HepG2 (cell line): ENCODE measurements around the gene PDLIM4. TPM values are rescaled to one million over a fixed set of nuclear protein-coding genes. Genes with fewer than 3 reads are reported as not detected.

ENCODE experiments used
- ATAC-seq: fragments of 200-7000 bp; cut with Tn5 transposase; 3 replicates; pipeline ENCODE4 v1.9.1; 2020; ENCODE audit warnings: mild to moderate bottlenecking, moderate library complexity
- BruUV-seq: library from RNA; stranded (reverse); fragments of 400-500 nt; replicated peaks from 2 replicates; lab custom pipeline; 2021; lab: Mats Ljungman, UMichigan
- CTCF ChIA-PET: fragments of 300-600 bp; formaldehyde crosslinking; extraction: SDS; loops from one replicate; lab custom pipeline; 2021; ENCODE audit warnings: low total read pairs, inconsistent platforms, low intra/inter-chr PET ratio; lab: Yijun Ruan, JAX
- POLR2A ChIA-PET: fragments of 350-600 bp; sonication (Branson Sonifier 250); formaldehyde crosslinking; loops from one replicate; lab custom pipeline; 2020; ENCODE audit warnings: antibody characterized with exemption, inconsistent platforms; lab: Yijun Ruan, JAX
- DNase-seq: peaks from one replicate; pipeline ENCODE4 v3.0.0-alpha.2; 2015; ENCODE audit warnings: low spot score
- FAIRE-seq: peaks from 3 replicates; lab custom pipeline; 2011; peaks lifted over from hg19 to GRCh38; lab: Jason Lieb, UNC
- H2AFZ ChIP-seq: one replicate; pipeline ENCODE4 v1.6.1; 2011; ENCODE audit warnings: low read length, inconsistent platforms
- H3K27ac ChIP-seq: fragments of 300-600 bp; 3 replicates; pipeline ENCODE4 v1.8.0; 2011; ENCODE audit warnings: mixed run types, mild to moderate bottlenecking, mixed read lengths, low read length, inconsistent platforms; ENCODE audit not compliant: insufficient read depth; ENCODE audit errors: extremely low read length
- H3K27me3 ChIP-seq, 2 experiments: fragments of 200-600 bp in 1 of 2; 2 replicates in 1 of 2; 3 replicates in 1 of 2; pipeline versions ENCODE4 v1.6.0 to v1.8.0; 2011; ENCODE audit warnings: low read length in 2 of 2, mild to moderate bottlenecking in 2 of 2, moderate library complexity in 2 of 2, inconsistent platforms in 1 of 2; ENCODE audit not compliant: insufficient read depth in 2 of 2, control insufficient read depth in 1 of 2
- H3K36me3 ChIP-seq, 2 experiments: fragments of 200-600 bp in 1 of 2; replicated peaks in 1 of 2; 2 replicates in 1 of 2; 3 replicates in 1 of 2; pipeline versions ENCODE4 v1.5.1 to v1.8.0; 2011; ENCODE audit warnings: low read length in 2 of 2, inconsistent platforms in 1 of 2; ENCODE audit not compliant: insufficient read depth in 2 of 2, control insufficient read depth in 1 of 2
- H3K4me1 ChIP-seq: 2 replicates; pipeline ENCODE4 v1.5.1; 2012; ENCODE audit warnings: low read length, inconsistent platforms; ENCODE audit not compliant: insufficient read depth
- H3K4me2 ChIP-seq: 2 replicates; pipeline ENCODE4 v1.6.0; 2011; ENCODE audit warnings: low read depth, low read length, inconsistent platforms
- H3K4me3 ChIP-seq, 3 experiments: fragments of 200-600 bp in 1 of 3; sonication (generic), shearing (Covaris generic) in 1 of 3; replicated peaks in 1 of 3; 2 replicates each; pipeline ENCODE4 v1.5.1; 2011 to 2016; ENCODE audit warnings: low read length in 3 of 3, inconsistent platforms in 2 of 3, low read depth in 2 of 3, mild to moderate bottlenecking in 2 of 3, control low read depth in 1 of 3, mixed read lengths in 1 of 3; ENCODE audit not compliant: insufficient read depth in 1 of 3
- H3K79me2 ChIP-seq: one replicate; pipeline ENCODE4 v1.6.1; 2011; ENCODE audit warnings: low read length, inconsistent platforms; ENCODE audit not compliant: insufficient read depth
- H3K9ac ChIP-seq: 2 replicates; pipeline ENCODE4 v1.6.0; 2011; ENCODE audit warnings: mild to moderate bottlenecking, low read depth, low read length, inconsistent platforms; ENCODE audit not compliant: insufficient read depth
- H3K9me3 ChIP-seq: 2 replicates; pipeline ENCODE4 v1.5.1; 2012; ENCODE audit warnings: mild to moderate bottlenecking, low read length
- H4K20me1 ChIP-seq: 2 replicates; pipeline ENCODE4 v1.6.0; 2011; ENCODE audit warnings: inconsistent platforms, mild to moderate bottlenecking, low read length, moderate library complexity; ENCODE audit not compliant: insufficient read depth
- ATM ChIP-seq: fragments of 450-650 bp; IDR thresholded peaks from 2 replicates; pipeline ENCODE4 v1.7.1; 2017; ENCODE audit warnings: mild to moderate bottlenecking, borderline replicate concordance
- SRSF1 ChIP-seq: fragments of 200-400 bp; formaldehyde crosslinking; optimal IDR thresholded peaks from 2 replicates; pipeline ENCODE3; 2017; ENCODE audit warnings: mild to moderate bottlenecking, low read depth, low read length, moderate library complexity
- THAP11 ChIP-seq: IDR thresholded peaks from 2 replicates; pipeline ENCODE4 v1.6.1; 2016; ENCODE audit warnings: missing biosample characterization, missing genetic modification reagents
- ZNF513 ChIP-seq: sonication (generic); formaldehyde crosslinking; conservative IDR thresholded peaks from 2 replicates; pipeline ENCODE4 v1.5.0; 2020; ENCODE audit warnings: missing genetic modification reagents
- ZNF672 ChIP-seq: sonication (generic); formaldehyde crosslinking; IDR thresholded peaks from 2 replicates; pipeline ENCODE4 v1.8.1; 2022; ENCODE audit warnings: missing genetic modification reagents
- ZNF782 ChIP-seq: sonication (generic); formaldehyde crosslinking; IDR thresholded peaks from 2 replicates; pipeline ENCODE4 v1.4.0; 2020; ENCODE audit warnings: missing genetic modification reagents, mild to moderate bottlenecking, borderline replicate concordance
- WGBS: methylation state at CpG from one replicate; pipeline ENCODE4 v1.1.6; 2017; ENCODE audit warnings: low lambda C conversion rate; 5-methylcytosine and 5-hydroxymethylcytosine counted together
- in situ Hi-C: cut with HindIII; loops from 2 replicates; pipeline ENCODE4 v1.10.0; 2017; ENCODE audit warnings: low pct_unique_long_range_greater_than_20kb; ENCODE audit not compliant: extremely low pct_ligation_motif_present
- intact Hi-C: fragments of 100-400 bp; cut with micrococcal nuclease; formaldehyde crosslinking; loops from one replicate; pipeline ENCODE4 v1.10.0; 2022; ENCODE audit not compliant: unreplicated experiment
- polyA plus RNA-seq, 8 experiments: library from polyadenylated mRNA; depleted of rRNA in 3 of 8; stranded (reverse) in 7 of 8; unstranded in 1 of 8; fragments of >200 nt; fragmentation: Illumina TruSeq in 4 of 8; extraction: Trizol in 4 of 8; gene quantifications; 2 replicates each; pipeline versions ENCODE4 v1.2.1 to v1.2.3, GENCODE V29; 2011 to 2016; ENCODE audit warnings: low read depth in 4 of 8, missing spikeins in 1 of 8, mixed read lengths in 1 of 8; ENCODE audit not compliant: insufficient read depth in 1 of 8
- total RNA-seq, 5 experiments: library from RNA; depleted of rRNA; stranded (reverse); fragments of >200 nt; fragmentation: Illumina TruSeq; extraction: Trizol; gene quantifications; 2 replicates each; pipeline ENCODE4 v1.2.3, GENCODE V29; 2016; ENCODE audit warnings: low read depth in 1 of 5
- TF ChIP-seq, protein P1 (sequence below): IDR thresholded peaks from 2 replicates; pipeline ENCODE4 v1.4.0; 2020; ENCODE audit warnings: mild to moderate bottlenecking, missing genetic modification reagents
- TF ChIP-seq, protein P2 (sequence below): sonication (generic); formaldehyde crosslinking; IDR thresholded peaks from 2 replicates; pipeline ENCODE4 v1.4.0; 2020; ENCODE audit warnings: mild to moderate bottlenecking, missing genetic modification reagents
- TF ChIP-seq, protein P3 (sequence below): sonication (generic); formaldehyde crosslinking; IDR thresholded peaks from 2 replicates; pipeline ENCODE4 v1.8.1; 2023; ENCODE audit warnings: mild to moderate bottlenecking, inconsistent platforms, moderate library complexity, missing genetic modification reagents, borderline replicate concordance

Gene PDLIM4
- total and polyA plus RNA-seq, 2 of the 13 experiments (the other 11 are each of a cell fraction or from before 2014, with no cell fraction given), result 1.1 to 2.3 TPM

DNA sequence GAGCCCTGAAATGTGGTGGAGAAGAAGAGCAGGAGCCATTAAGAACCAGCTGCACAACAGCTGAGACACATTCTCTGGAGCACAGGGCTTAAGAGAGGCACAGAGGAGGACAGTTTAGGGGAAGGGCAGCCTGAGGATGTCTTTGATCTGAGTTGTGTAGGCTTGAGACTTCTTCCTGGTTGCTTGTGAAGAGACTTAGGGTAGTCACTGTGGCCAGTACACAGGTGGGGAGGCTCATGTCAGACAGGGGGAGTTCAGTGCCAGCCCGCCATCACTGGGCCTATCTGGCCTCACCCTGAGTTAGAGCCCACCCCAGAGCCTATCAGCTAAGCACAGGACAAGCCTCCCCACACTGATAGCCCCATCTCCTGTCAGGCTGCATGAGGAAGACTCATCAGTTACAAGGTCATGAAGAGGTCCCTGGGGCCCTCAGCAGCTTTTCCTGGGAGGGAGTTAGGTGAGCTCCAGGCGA is 56.5 kb downstream of the PDLIM4 start:
- Histone ChIP-seq H3K27me3 (no peaks in the 10 kb centered on the region), H3K4me2 (no peak overlapping the region), H3K9me3 (no peaks in the 10 kb centered on the region), H3K9ac (no peak overlapping the region), H3K4me1 (peaks cover 18% of the 10 kb centered on the region), H2AFZ (no peak overlapping the region), H3K4me3 (no peak overlapping the region), H3K36me3 (no peaks in the 10 kb centered on the region), H3K79me2 (no peaks in the 10 kb centered on the region), H3K27ac (no peak overlapping the region), H4K20me1 (no peaks in the 10 kb centered on the region)
- intact Hi-C loops (no loop called here), in situ Hi-C loops (no loop called here)
- DNase-seq, result no peak
- CTCF ChIA-PET, result no interaction called here
- no peak for FAIRE-seq
- no TSS peak for BruUV-seq
- POLR2A ChIA-PET, result interaction anchor here (1.0 kb wide), 1 partner anchor 20 kb away, joined by 5 read pairs; the partner anchor contains the start of gene SLC22A4
- no peak for ATAC-seq
- WGBS, result 100% methylated on average over 1 of the region's 2 CpGs
- TF ChIP-seq ZNF782 (CRISPR knock-in tag) (no peak), ZNF513 (CRISPR knock-in tag) (no peak), THAP11 (no peak), ZNF672 (CRISPR knock-in tag) (no peak), SRSF1 (no peak), ATM (no peak)
- TF ChIP-seq, protein P1, sequence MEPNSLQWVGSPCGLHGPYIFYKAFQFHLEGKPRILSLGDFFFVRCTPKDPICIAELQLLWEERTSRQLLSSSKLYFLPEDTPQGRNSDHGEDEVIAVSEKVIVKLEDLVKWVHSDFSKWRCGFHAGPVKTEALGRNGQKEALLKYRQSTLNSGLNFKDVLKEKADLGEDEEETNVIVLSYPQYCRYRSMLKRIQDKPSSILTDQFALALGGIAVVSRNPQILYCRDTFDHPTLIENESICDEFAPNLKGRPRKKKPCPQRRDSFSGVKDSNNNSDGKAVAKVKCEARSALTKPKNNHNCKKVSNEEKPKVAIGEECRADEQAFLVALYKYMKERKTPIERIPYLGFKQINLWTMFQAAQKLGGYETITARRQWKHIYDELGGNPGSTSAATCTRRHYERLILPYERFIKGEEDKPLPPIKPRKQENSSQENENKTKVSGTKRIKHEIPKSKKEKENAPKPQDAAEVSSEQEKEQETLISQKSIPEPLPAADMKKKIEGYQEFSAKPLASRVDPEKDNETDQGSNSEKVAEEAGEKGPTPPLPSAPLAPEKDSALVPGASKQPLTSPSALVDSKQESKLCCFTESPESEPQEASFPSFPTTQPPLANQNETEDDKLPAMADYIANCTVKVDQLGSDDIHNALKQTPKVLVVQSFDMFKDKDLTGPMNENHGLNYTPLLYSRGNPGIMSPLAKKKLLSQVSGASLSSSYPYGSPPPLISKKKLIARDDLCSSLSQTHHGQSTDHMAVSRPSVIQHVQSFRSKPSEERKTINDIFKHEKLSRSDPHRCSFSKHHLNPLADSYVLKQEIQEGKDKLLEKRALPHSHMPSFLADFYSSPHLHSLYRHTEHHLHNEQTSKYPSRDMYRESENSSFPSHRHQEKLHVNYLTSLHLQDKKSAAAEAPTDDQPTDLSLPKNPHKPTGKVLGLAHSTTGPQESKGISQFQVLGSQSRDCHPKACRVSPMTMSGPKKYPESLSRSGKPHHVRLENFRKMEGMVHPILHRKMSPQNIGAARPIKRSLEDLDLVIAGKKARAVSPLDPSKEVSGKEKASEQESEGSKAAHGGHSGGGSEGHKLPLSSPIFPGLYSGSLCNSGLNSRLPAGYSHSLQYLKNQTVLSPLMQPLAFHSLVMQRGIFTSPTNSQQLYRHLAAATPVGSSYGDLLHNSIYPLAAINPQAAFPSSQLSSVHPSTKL (CRISPR knock-in tag), result no peak
- TF ChIP-seq, protein P2, sequence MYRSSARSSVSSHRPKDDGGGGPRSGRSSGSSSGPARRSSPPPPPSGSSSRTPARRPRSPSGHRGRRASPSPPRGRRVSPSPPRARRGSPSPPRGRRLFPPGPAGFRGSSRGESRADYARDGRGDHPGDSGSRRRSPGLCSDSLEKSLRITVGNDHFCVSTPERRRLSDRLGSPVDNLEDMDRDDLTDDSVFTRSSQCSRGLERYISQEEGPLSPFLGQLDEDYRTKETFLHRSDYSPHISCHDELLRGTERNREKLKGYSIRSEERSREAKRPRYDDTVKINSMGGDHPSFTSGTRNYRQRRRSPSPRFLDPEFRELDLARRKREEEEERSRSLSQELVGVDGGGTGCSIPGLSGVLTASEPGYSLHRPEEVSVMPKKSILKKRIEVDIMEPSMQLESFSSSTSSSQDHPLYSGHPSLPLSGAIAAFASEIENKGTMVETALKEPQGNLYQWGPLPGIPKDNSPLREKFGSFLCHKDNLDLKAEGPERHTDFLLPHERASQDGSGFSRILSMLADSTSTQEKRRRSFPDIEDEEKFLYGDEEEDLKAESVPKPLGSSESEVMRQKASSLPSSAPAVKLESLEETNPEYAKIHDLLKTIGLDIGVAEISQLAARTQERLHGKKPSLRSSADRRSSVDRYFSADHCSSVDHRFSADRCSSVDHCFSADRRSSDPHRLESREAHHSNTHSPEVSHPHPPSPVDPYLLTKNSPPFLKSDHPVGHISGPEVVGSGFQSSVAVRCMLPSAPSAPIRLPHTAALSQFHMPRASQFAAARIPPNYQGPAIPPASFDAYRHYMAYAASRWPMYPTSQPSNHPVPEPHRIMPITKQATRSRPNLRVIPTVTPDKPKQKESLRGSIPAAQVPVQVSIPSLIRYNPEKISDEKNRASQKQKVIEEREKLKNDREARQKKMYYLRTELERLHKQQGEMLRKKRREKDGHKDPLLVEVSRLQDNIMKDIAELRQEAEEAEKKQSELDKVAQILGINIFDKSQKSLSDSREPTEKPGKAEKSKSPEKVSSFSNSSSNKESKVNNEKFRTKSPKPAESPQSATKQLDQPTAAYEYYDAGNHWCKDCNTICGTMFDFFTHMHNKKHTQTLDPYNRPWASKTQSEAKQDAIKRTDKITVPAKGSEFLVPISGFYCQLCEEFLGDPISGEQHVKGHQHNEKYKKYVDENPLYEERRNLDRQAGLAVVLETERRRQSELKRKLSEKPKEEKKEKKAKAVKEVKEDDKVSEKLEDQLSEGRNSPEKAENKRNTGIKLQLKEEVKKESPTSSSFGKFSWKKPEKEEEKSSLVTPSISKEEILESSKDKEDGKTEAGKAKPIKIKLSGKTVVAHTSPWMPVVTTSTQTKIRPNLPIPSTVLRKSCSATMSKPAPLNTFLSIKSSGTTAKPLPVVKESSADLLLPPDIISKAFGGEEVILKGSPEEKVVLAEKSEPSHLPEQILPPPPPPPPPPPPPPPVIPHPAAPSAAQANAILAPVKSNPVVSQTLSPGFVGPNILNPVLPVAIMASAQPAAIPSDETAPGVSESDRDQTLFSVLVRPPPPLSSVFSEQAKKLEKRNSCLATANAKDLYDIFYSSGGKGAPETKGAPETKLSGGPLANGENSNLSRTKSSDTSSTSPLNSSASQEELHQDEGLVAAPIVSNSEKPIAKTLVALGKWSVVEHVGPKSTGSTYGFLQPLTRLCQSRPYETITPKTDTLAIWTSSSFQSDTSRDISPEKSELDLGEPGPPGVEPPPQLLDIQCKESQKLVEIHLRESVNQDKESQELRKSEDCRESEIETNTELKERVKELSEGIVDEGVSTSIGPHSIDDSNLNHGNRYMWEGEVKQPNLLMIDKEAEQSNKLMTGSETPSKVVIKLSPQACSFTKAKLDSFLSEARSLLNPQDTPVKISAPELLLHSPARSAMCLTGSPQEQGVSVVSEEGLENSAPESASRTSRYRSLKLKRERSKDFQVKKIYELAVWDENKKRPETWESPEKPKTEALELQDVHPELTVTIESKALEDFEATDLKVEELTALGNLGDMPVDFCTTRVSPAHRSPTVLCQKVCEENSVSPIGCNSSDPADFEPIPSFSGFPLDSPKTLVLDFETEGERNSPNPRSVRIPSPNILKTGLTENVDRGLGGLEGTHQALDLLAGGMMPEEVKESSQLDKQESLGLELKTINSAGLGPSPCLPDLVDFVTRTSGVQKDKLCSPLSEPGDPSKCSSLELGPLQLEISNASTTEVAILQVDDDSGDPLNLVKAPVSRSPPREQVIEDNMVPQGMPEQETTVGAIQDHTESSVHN, result no peak
- TF ChIP-seq, protein P3, sequence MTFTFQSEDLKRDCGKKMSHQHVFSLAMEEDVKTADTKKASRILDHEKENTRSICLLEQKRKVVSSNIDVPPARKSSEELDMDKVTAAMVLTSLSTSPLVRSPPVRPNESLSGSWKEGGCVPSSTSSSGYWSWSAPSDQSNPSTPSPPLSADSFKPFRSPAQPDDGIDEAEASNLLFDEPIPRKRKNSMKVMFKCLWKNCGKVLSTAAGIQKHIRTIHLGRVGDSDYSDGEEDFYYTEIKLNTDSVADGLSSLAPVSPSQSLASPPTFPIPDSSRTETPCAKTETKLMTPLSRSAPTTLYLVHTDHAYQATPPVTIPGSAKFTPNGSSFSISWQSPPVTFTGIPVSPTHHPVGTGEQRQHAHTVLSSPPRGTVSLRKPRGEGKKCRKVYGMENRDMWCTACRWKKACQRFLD (CRISPR knock-in tag), result no peak
